Sigmoid colon (tissue), 7 donors: Measurements from ENCODE around the gene SGTA. TPM values are rescaled to one million over a fixed set of nuclear protein-coding genes. Genes with fewer than 3 reads are reported as not detected.

Experiments used
- DNase-seq: peaks from one replicate; pipeline ENCODE4 v3.0.0-alpha.2; 2019
- H3K27ac ChIP-seq, 4 donors: fragments of 200-600 bp; sonication (generic); one replicate each; pipeline ENCODE4 v1.5.1; 2016 to 2019; ENCODE audit warnings: mild to moderate bottlenecking in 1 of 4
- H3K27me3 ChIP-seq, 3 donors: fragments of 200-600 bp; sonication (generic); one replicate each; pipeline ENCODE4 v1.5.1; 2019; ENCODE audit warnings: mild to moderate bottlenecking in 1 of 3
- H3K36me3 ChIP-seq, 4 donors: fragments of 200-600 bp; sonication (generic); one replicate each; pipeline ENCODE4 v1.5.1; 2016 to 2019
- H3K4me1 ChIP-seq, 4 donors: fragments of 200-600 bp; sonication (generic); one replicate each; pipeline ENCODE4 v1.5.1; 2017 to 2019
- H3K4me3 ChIP-seq, 4 donors: fragments of 200-600 bp; sonication (generic); one replicate each; pipeline ENCODE4 v1.5.1; 2017 to 2019; ENCODE audit warnings: mild to moderate bottlenecking in 2 of 4, moderate library complexity in 1 of 4
- H3K9me3 ChIP-seq, 4 donors: fragments of 200-600 bp in 3 of 4; sonication (generic) in 3 of 4; one replicate each; pipeline versions ENCODE4 v1.5.1 to v1.6.1; 2013 to 2019
- EP300 ChIP-seq, 4 donors: sonication (generic); formaldehyde crosslinking; IDR thresholded peaks; one replicate each; pipeline ENCODE4 v1.6.1; 2017; ENCODE audit warnings: antibody characterized with exemption in 4 of 4
- POLR2A ChIP-seq, 2 donors: fragments of 450-650 bp; IDR thresholded peaks; one replicate each; pipeline ENCODE4 v1.6.1; 2016; ENCODE audit warnings: antibody characterized with exemption in 2 of 2, mild to moderate bottlenecking in 2 of 2, moderate library complexity in 2 of 2
- POLR2AphosphoS5 ChIP-seq, 4 donors: sonication (generic); formaldehyde crosslinking; IDR thresholded peaks; one replicate each; pipeline ENCODE4 v1.6.1; 2017; ENCODE audit warnings: antibody characterized with exemption in 4 of 4
- WGBS, 2 donors: extraction: QIAGEN DNeasy Blood & Tissue Kit; methylation state at CpG; one replicate each; pipeline ENCODE4 v1.1.7; 2013; 5-methylcytosine and 5-hydroxymethylcytosine counted together
- intact Hi-C: fragments of 100-400 bp; cut with DNase I; formaldehyde crosslinking; loops from one replicate; pipeline ENCODE4 v1.15.1; 2023
- polyA plus RNA-seq, 3 donors: library from polyadenylated mRNA; stranded (reverse); fragments of 200-250 nt; gene quantifications; one replicate each; pipeline ENCODE4 v1.2.3, GENCODE V29; 2013
- total RNA-seq, 4 donors: library from RNA; depleted of rRNA; stranded (reverse); fragments of >200 nt; gene quantifications; one replicate each; pipeline ENCODE4 v1.1.0, GENCODE V29; 2016
- TF ChIP-seq, protein P1 (sequence below), 4 experiments: fragments of 450-650 bp in 3 of 4; fragments of 200-600 bp in 1 of 4; IDR thresholded peaks; one replicate each; pipeline ENCODE4 v1.5.1; 2016 to 2019; ENCODE audit warnings: antibody characterized with exemption in 4 of 4, mild to moderate bottlenecking in 3 of 4, moderate library complexity in 2 of 4
- donor health status: healthy with polysubstance abuse.
- donor health status: Bipolar disorder and iron deficiency.
- donor health status: healthy.

The SGTA gene
- total and polyA plus RNA-seq, 7 donors, result 42.5 to 80.7 (median 48.1) TPM

DNA sequence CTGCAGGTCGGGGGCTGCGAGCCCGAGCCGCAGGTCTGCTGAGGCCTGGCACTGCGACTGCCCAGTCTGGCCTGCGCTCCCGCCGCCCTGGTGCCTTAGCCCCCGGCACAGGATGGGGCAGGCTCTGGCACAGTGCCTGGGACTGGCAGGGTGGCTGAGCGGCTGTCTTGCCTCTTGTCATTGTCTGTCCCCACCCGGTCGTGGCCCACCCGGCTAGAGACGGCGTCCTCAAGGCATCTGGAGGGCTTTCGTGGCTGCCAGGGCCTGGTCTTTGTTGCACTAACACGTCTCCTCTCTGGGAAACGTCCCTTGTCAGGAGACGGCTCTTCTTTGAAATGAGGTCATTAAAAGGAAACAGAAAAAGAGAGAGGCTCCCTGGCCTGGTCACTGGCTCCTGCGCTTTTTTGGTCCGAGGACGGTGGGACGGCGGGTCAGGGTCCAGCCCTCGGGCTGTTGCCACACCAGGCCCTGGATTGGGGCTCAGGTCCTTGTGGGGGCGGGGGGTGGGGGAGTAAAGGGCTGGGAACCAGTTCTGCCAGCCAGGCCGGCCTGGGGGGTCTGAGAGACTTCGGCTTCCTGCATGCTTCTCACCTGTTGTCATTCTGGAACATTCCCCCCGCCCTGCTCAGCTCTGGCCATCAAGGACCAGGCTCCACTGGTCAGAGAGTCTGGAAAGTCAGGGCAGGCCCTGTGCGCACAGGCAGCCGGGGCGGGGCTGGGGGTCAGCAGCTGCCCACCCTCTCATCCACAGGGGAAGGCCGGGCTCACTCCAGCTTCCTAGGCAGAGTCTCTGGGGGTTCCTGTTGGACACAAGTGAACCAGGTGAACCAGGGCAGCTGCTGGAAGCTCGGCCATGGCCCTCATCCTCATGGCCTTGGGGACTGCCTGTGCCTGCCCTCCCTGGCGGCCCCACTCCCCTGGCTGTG, 30.4 kb upstream of the SGTA start:
- no peaks in the 10 kb centered on the region for H3K27me3 ChIP-seq
- TF ChIP-seq POLR2AphosphoS5 (IDR thresholded peaks at IDR 0.05), result no peak
- no peak for TF ChIP-seq POLR2A (IDR thresholded peaks at IDR 0.05)
- no peak for TF ChIP-seq EP300 (IDR thresholded peaks at IDR 0.05)
- TF ChIP-seq, protein P1, sequence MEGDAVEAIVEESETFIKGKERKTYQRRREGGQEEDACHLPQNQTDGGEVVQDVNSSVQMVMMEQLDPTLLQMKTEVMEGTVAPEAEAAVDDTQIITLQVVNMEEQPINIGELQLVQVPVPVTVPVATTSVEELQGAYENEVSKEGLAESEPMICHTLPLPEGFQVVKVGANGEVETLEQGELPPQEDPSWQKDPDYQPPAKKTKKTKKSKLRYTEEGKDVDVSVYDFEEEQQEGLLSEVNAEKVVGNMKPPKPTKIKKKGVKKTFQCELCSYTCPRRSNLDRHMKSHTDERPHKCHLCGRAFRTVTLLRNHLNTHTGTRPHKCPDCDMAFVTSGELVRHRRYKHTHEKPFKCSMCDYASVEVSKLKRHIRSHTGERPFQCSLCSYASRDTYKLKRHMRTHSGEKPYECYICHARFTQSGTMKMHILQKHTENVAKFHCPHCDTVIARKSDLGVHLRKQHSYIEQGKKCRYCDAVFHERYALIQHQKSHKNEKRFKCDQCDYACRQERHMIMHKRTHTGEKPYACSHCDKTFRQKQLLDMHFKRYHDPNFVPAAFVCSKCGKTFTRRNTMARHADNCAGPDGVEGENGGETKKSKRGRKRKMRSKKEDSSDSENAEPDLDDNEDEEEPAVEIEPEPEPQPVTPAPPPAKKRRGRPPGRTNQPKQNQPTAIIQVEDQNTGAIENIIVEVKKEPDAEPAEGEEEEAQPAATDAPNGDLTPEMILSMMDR (IDR thresholded peaks at IDR 0.05), result no peak
- DNase-seq, result no peak
- peaks cover 0 to 47% (median 14%) of the 10 kb centered on the region in 4 donors for H3K36me3 ChIP-seq
- no peak overlapping the region for H3K4me3 ChIP-seq
- WGBS, 2 donors, result 93 to 94% methylated on average over 35 of the region's 35 CpGs
- H3K9me3 ChIP-seq, result no peaks in the 10 kb centered on the region
- H3K4me1 ChIP-seq, result no peaks in the 10 kb centered on the region
- intact Hi-C loops, result no loop called here
- no peak overlapping the region for H3K27ac ChIP-seq

DNA sequence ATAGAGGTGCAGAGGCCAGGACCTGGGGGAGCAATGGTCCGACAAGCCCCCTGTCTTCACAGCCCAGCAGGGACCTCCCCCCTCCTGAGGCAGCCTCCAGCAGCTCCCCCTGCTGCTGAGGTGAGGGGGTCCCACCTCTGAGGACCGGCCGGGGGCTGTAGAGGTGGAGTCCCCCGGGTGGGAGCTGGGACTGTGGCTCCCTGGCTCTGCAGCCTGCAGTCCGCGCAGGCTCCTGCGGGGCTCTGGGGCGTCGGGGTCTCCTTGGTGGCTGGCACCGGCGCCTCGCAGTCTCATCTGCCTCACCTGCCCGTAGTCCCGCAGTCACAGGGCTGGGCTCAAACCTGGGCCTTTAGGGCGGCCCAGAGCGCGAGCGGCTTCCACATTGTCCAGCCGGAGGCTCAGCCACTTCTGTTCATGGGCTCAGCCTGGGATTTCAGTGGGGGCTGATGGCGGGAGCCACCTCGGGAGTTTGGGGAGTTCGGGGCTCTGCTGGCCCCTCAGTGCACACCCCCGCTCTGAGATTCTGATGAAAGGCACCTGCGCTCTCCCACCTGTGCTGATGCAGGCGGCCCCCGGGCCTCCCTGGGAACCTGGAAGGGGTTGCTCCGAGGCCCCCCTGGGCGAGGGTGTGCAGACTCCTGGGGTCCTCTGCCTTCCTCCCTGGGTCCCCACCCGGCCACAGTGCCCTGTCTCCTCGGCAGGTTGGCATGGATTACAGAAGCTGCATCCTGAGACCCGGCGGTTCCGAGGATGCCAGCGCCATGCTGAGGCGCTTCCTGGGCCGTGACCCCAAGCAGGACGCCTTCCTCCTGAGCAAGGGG, 29.6 kb upstream of the SGTA start:
- H3K27me3 ChIP-seq, result no peaks in the 10 kb centered on the region
- WGBS, 2 donors, result 93 to 95% methylated on average over 37 of the region's 37 CpGs
- intact Hi-C loops, result no loop called here
- H3K4me1 ChIP-seq, result no peaks in the 10 kb centered on the region
- peaks cover 0 to 56% (median 20%) of the 10 kb centered on the region in 4 donors for H3K36me3 ChIP-seq
- no peaks in the 10 kb centered on the region for H3K9me3 ChIP-seq
- TF ChIP-seq POLR2AphosphoS5 (IDR thresholded peaks at IDR 0.05), result no peak
- no peak for TF ChIP-seq POLR2A (IDR thresholded peaks at IDR 0.05)
- TF ChIP-seq, protein P1 (IDR thresholded peaks at IDR 0.05), result no peak
- TF ChIP-seq EP300 (IDR thresholded peaks at IDR 0.05), result no peak
- H3K4me3 ChIP-seq, result no peak overlapping the region
- no peak for DNase-seq
- no peak overlapping the region for H3K27ac ChIP-seq

DNA sequence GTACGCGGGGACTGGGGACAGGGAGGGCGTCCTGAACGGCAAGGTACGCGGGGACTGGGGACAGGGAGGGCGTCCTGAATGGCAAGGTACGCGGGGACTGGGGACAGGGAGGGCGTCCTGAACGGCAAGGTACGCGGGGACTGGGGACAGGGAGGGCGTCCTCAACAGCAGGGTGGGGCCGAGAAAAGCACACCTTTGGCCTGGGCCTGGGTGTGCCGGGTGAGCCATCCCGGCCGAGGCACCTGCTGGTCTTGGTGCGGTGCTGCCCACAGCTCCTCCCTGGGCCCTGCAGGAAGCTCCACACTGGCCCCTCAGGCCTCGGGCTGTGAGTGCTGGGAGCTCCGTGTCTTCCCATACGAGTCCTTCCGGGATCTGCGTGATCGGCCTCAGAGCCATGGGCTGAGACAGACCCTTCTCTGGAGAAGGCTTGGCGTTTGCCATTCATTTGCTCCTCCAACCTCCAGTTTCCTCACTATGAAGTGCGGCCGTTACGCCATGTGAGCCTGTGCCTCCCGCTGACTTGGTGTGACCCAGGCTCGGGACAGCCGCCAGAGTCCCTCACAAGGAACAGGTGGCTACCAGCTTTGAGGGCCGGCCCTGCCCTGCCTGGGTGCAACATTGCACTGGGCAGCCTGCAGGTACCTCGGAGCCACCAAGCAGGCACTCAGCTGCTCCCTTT, 28.8 kb upstream of the SGTA start:
- no peak overlapping the region for H3K27ac ChIP-seq
- H3K4me1 ChIP-seq, result no peaks in the 10 kb centered on the region
- no peaks in the 10 kb centered on the region for H3K27me3 ChIP-seq
- no peak overlapping the region for H3K4me3 ChIP-seq
- H3K9me3 ChIP-seq, result no peaks in the 10 kb centered on the region
- H3K36me3 ChIP-seq, result peaks cover 0 to 63% (median 24%) of the 10 kb centered on the region in 4 donors
- DNase-seq, result no peak
- 45 to 84% methylated on average over 34 of the region's 34 CpGs for WGBS, 2 donors
- TF ChIP-seq POLR2A (IDR thresholded peaks at IDR 0.05), result no peak
- no peak for TF ChIP-seq EP300 (IDR thresholded peaks at IDR 0.05)
- no peak for TF ChIP-seq POLR2AphosphoS5 (IDR thresholded peaks at IDR 0.05)
- TF ChIP-seq, protein P1 (IDR thresholded peaks at IDR 0.05), result no peak
- intact Hi-C loops, result no loop called here

DNA sequence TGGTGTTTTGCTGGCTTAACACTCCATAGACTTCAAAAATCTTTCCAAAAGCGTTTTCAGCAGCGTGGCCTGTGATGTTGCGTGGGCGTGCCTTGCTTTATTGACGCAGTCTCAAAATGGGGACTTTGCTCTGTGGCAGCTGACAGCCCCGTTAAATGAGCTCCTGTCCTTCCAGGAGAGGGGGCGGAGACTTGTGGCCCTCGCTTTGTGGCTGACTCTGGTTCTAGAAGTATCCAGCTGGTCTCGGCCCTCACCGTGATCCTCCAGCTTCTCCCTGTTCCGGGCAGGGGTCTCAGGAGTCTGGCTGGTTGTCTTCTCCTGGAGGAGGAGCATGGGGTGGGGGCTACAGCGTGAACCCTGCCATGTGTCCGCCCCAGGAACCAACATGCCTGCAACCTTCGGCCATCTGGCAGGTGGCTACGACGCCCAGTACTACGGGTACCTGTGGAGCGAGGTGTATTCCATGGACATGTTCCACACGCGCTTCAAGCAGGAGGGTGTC, 28.2 kb upstream of the SGTA start:
- Histone ChIP-seq H3K27me3 (no peaks in the 10 kb centered on the region), H3K4me3 (no peak overlapping the region), H3K36me3 (peaks cover 0 to 68% (median 25%) of the 10 kb centered on the region in 4 donors), H3K9me3 (no peaks in the 10 kb centered on the region), H3K4me1 (no peaks in the 10 kb centered on the region), H3K27ac (no peak overlapping the region)
- intact Hi-C loops, result no loop called here
- WGBS, 2 donors, result 48 to 86% methylated on average over 20 of the region's 20 CpGs
- DNase-seq, result no peak
- TF ChIP-seq POLR2A (IDR thresholded peaks at IDR 0.05), result no peak
